NB4 (cell line): ENCODE results near the gene KCNQ5.

ENCODE experiments used
- CTCF ChIP-seq: IDR thresholded peaks from one replicate; pipeline ENCODE4 v1.5.1; 2012; ENCODE audit warnings: low read depth, low read length
- MYC ChIP-seq: IDR thresholded peaks from 2 replicates; pipeline ENCODE4 v1.6.1; 2011; ENCODE audit warnings: low read depth, low read length
- POLR2A ChIP-seq: IDR thresholded peaks from 2 replicates; pipeline ENCODE4 v1.6.1; 2011; ENCODE audit warnings: mild to moderate bottlenecking; ENCODE audit not compliant: insufficient read length; ENCODE audit errors: extremely low read depth

- TF ChIP-seq CTCF = no peak
- no peak for TF ChIP-seq POLR2A
- no peak for TF ChIP-seq MYC
Observed at GRCh38 chr6:73004861-73005260, 383.0 kb downstream of the KCNQ5 start.
